Measurements from ENCODE around the gene CAPN11. TPM values are rescaled to one million over a fixed set of nuclear protein-coding genes. Genes with fewer than 3 reads are reported as not detected.

Gene CAPN11
- total RNA-seq, 1 experiment from 2014 or later: not detected

GRCh38 chr6:44232676-44233566, 74.3 kb downstream of the CAPN11 start:
- Histone ChIP-seq H3K36me3 (ENCODE audit: control insufficient read depth in 1 of 2, insufficient read depth in 2 of 2, low read length in 2 of 2) (peaks cover 19 to 54% of the 10 kb centered on the region in 2 experiments; a peak in 3 of 4 replicates), H3K4me1 (ENCODE audit: control insufficient read depth in 1 of 2, insufficient read depth in 2 of 2, low read length in 2 of 2) (peaks cover 27 to 37% of the 10 kb centered on the region in 2 experiments), H4K20me1 (ENCODE audit: insufficient read depth) (no peaks in the 10 kb centered on the region), H3K27ac (ENCODE audit: low read depth, low read length) (peak overlapping the region; percentile 41; the same call in 1 of the 2 replicates), H3K9me2 (ENCODE audit: insufficient read depth) (no peaks in the 10 kb centered on the region), H3K4me3 (replicated peaks in 1 of 2; ENCODE audit: low read depth in 1 of 2, low read length in 2 of 2) (no peak overlapping the region), H3K79me2 (ENCODE audit: insufficient read depth, low read length) (peaks cover 11% of the 10 kb centered on the region; the same call in 1 of the 2 replicates), H3K9me3 (ENCODE audit: control insufficient read depth in 1 of 2, insufficient read depth in 1 of 2, low read depth in 1 of 2, low read length in 2 of 2) (no peaks in the 10 kb centered on the region), H3K9ac (ENCODE audit: low read length) (no peak overlapping the region), H3K27me3 (ENCODE audit: insufficient read depth, low read length) (no peaks in the 10 kb centered on the region), H2AFZ (ENCODE audit: low read depth, low read length, poor library complexity, severe bottlenecking) (no peak overlapping the region), H3K4me2 (ENCODE audit: low read length) (no peak overlapping the region)
- CTCF ChIA-PET: interaction anchor here (1.7 to 2.6 kb wide), 2 partner anchors 9 to 24 kb away, joined by 4 to 22 read pairs; partner anchors contain the start of gene SLC29A1
- ATAC-seq (no peak), DNase-seq (ENCODE audit: low read depth, low spot score) (no peak)
- POLR2A ChIA-PET: no interaction called here
- TF ChIP-seq SP1 (IDR thresholded peaks at IDR 0.05; ENCODE audit: low read depth): no peak
- TF ChIP-seq JUND (IDR thresholded peaks at IDR 0.05): no peak
- TF ChIP-seq ELF1 (IDR thresholded peaks at IDR 0.05; ENCODE audit: borderline replicate concordance, low read depth): no peak
- TF ChIP-seq MAX (IDR thresholded peaks at IDR 0.05): no peak
- no peak for TF ChIP-seq POLR2AphosphoS5 (IDR thresholded peaks at IDR 0.05; ENCODE audit: low read depth, low read length)
- no peak for TF ChIP-seq FOSL1 (IDR thresholded peaks at IDR 0.05; ENCODE audit: low read depth)
- no peak for TF ChIP-seq CBX3 (IDR thresholded peaks at IDR 0.05; ENCODE audit: low read depth)
- RAD21 ChIA-PET (ENCODE audit: low non-redundant PET in 1 of 2, low total read pairs in 2 of 2, uncharacterized antibody in 2 of 2, unreplicated experiment in 2 of 2): no interaction called here
- no TSS peak for BruUV-seq (replicated peaks)
- intact Hi-C loops (cut with micrococcal nuclease): no loop called here

- DNase-seq (ENCODE audit: low read depth, low spot score): no peak
- Histone ChIP-seq H4K20me1 (ENCODE audit: insufficient read depth) (no peaks in the 10 kb centered on the region), H3K27ac (ENCODE audit: low read depth, low read length) (peak overlapping the region; percentile 41), H3K27me3 (ENCODE audit: insufficient read depth, low read length) (no peaks in the 10 kb centered on the region), H3K9me2 (ENCODE audit: insufficient read depth) (no peaks in the 10 kb centered on the region), H3K36me3 (ENCODE audit: control insufficient read depth in 1 of 2, insufficient read depth in 2 of 2, low read length in 2 of 2) (peaks cover 19 to 54% of the 10 kb centered on the region in 2 experiments; a peak in 3 of 4 replicates), H3K4me2 (ENCODE audit: low read length) (no peak overlapping the region), H2AFZ (ENCODE audit: low read depth, low read length, poor library complexity, severe bottlenecking) (no peak overlapping the region), H3K9ac (ENCODE audit: low read length) (no peak overlapping the region), H3K4me1 (ENCODE audit: control insufficient read depth in 1 of 2, insufficient read depth in 2 of 2, low read length in 2 of 2) (peaks cover 29 to 42% of the 10 kb centered on the region in 2 experiments), H3K9me3 (ENCODE audit: control insufficient read depth in 1 of 2, insufficient read depth in 1 of 2, low read depth in 1 of 2, low read length in 2 of 2) (no peaks in the 10 kb centered on the region), H3K79me2 (ENCODE audit: insufficient read depth, low read length) (peaks cover 5% of the 10 kb centered on the region; the same call in 1 of the 2 replicates), H3K4me3 (replicated peaks in 1 of 2; ENCODE audit: low read depth in 1 of 2, low read length in 2 of 2) (no peak overlapping the region)
- intact Hi-C loops (cut with micrococcal nuclease): loop anchor here (1.0 kb wide), 2 partner anchors 61 to 137 kb away; no protein-coding TSS in a partner anchor
- RAD21 ChIA-PET (ENCODE audit: low non-redundant PET in 1 of 2, low total read pairs in 2 of 2, uncharacterized antibody in 2 of 2, unreplicated experiment in 2 of 2): no interaction called here
- CTCF ChIA-PET: interaction anchor here (0.9 to 2.6 kb wide), 8 partner anchors 9 to 137 kb away, joined by 3 to 22 read pairs (median 7); partner anchors contain the start of genes HSP90AB1 and SLC29A1
- POLR2A ChIA-PET: interaction anchor here (1.4 to 2.5 kb wide), 2 partner anchors 10 to 13 kb away, joined by 7 to 20 read pairs; partner anchors contain the start of genes HSP90AB1 and SLC29A1
- no peak for ATAC-seq
- TF ChIP-seq SIN3A (IDR thresholded peaks at IDR 0.05; ENCODE audit: low read depth) (no peak), ZBTB33 (IDR thresholded peaks at IDR 0.05; ENCODE audit: extremely low read depth, insufficient replicate concordance, low read length) (no peak), ZFX (IDR thresholded peaks at IDR 0.05) (no peak), SP1 (IDR thresholded peaks at IDR 0.05; ENCODE audit: low read depth) (no peak), POLR2A (IDR thresholded peaks at IDR 0.05; ENCODE audit: borderline replicate concordance, extremely low read depth, insufficient read depth, insufficient read length) (no peak), FOSL1 (IDR thresholded peaks at IDR 0.05; ENCODE audit: low read depth) (no peak), POLR2AphosphoS5 (IDR thresholded peaks at IDR 0.05; ENCODE audit: low read depth, low read length) (no peak), CTCF (IDR thresholded peaks at IDR 0.05 in 2 of 3, conservative IDR thresholded peaks at IDR 0.05 in 1 of 3; ENCODE audit: borderline replicate concordance in 1 of 3, insufficient read depth in 1 of 3, low read depth in 2 of 3, low read length in 2 of 3) (no peak)
- no TSS peak for BruUV-seq (replicated peaks)
Measured at GRCh38 chr6:44233567-44234100, 75.0 kb downstream of the CAPN11 start.

Data from HCT116 (cell line).